Activated naive CD4-positive, alpha-beta T cell treated with anti-CD3 and anti-CD28 coated beads for 36 hours (primary cell): ENCODE results near the gene ZBTB3. TPM values are rescaled to one million over a fixed set of nuclear protein-coding genes. Genes with fewer than 3 reads are reported as not detected.

Source experiments
- CTCF ChIA-PET: fragments of 350-600 bp; sonication (Branson Sonifier 250); formaldehyde crosslinking; loops from one replicate; lab custom pipeline; 2021; ENCODE audit warnings: antibody characterized with exemption; lab: Charles Lee
- DNase-seq: peaks from one replicate; pipeline ENCODE4 v3.0.0-alpha.2; 2020
- H3K27ac Mint-ChIP-seq: one replicate; pipeline ENCODE4 v1.8.0; 2021; ENCODE audit warnings: mild to moderate bottlenecking, mixed read lengths
- H3K27me3 Mint-ChIP-seq: one replicate; pipeline ENCODE4 v1.8.0; 2021; ENCODE audit warnings: low read depth, mixed read lengths
- H3K36me3 Mint-ChIP-seq: one replicate; pipeline ENCODE4 v1.8.0; 2021; ENCODE audit warnings: low read depth, mixed read lengths
- H3K4me1 Mint-ChIP-seq: one replicate; pipeline ENCODE4 v1.8.0; 2021; ENCODE audit warnings: low read depth, mixed read lengths
- H3K4me3 Mint-ChIP-seq: one replicate; pipeline ENCODE4 v1.8.0; 2021; ENCODE audit warnings: mild to moderate bottlenecking, moderate library complexity, mixed read lengths
- H3K9me3 Mint-ChIP-seq: one replicate; pipeline ENCODE4 v1.8.0; 2021; ENCODE audit warnings: mixed read lengths
- intact Hi-C: fragments of 100-400 bp; cut with micrococcal nuclease; formaldehyde crosslinking; loops from one replicate; pipeline ENCODE4 v1.15.1; 2023
- total RNA-seq, 2 experiments: library from RNA; stranded (reverse); gene quantifications; one replicate each; pipeline ENCODE4 v1.2.3, GENCODE V29; 2021

The ZBTB3 gene
- total RNA-seq, 2 experiments from 2014 or later = 12.1 to 13.5 TPM

GRCh38 chr11:62726915-62727164, 27.1 kb downstream of the ZBTB3 start:
- H3K4me1 Mint-ChIP-seq = peaks cover 49% of the 10 kb centered on the region
- H3K4me3 Mint-ChIP-seq = peak overlapping the region; percentile 90
- no peak for DNase-seq
- intact Hi-C loops = loop anchor here (1.0 to 2.0 kb wide), 14 partner anchors 14 to 154 kb away; partner anchors contain the start of genes INTS5, POLR2G, TUT1 and UBXN1
- no peaks in the 10 kb centered on the region for H3K27me3 Mint-ChIP-seq
- H3K36me3 Mint-ChIP-seq = peaks cover 55% of the 10 kb centered on the region
- H3K27ac Mint-ChIP-seq = peak overlapping the region; percentile 99
- H3K9me3 Mint-ChIP-seq = no peaks in the 10 kb centered on the region
- CTCF ChIA-PET = interaction anchor here (0.6 to 1.3 kb wide), 8 partner anchors 27 to 155 kb away, joined by 3 to 6 read pairs (median 3); partner anchors contain the start of genes POLR2G and ZBTB3

- Mint-ChIP-seq H3K4me1 (peaks cover 50% of the 10 kb centered on the region), H3K4me3 (peak overlapping the region; percentile 90), H3K27ac (peak overlapping the region; percentile 99), H3K27me3 (no peaks in the 10 kb centered on the region), H3K36me3 (peaks cover 59% of the 10 kb centered on the region), H3K9me3 (no peaks in the 10 kb centered on the region)
- CTCF ChIA-PET = interaction anchor here (0.8 to 1.3 kb wide), 6 partner anchors 27 to 155 kb away, joined by 3 to 6 read pairs (median 3); partner anchors contain the start of gene ZBTB3
- DNase-seq = peak; percentile 31
- intact Hi-C loops = loop anchor here (1.0 to 2.0 kb wide), 4 partner anchors 13 to 74 kb away; partner anchors contain the start of genes INTS5, UBXN1 and UQCC3
Observed at GRCh38 chr11:62726156-62726914, 27.6 kb downstream of the ZBTB3 start.

- Mint-ChIP-seq H3K27me3 (no peaks in the 10 kb centered on the region), H3K36me3 (peaks cover 61% of the 10 kb centered on the region), H3K27ac (peak overlapping the region; percentile 99), H3K4me1 (peaks cover 48% of the 10 kb centered on the region), H3K4me3 (peak overlapping the region; percentile 90), H3K9me3 (no peaks in the 10 kb centered on the region)
- intact Hi-C loops = loop anchor here (1.0 to 2.0 kb wide), 4 partner anchors 12 to 73 kb away; partner anchors contain the start of genes INTS5, UBXN1 and UQCC3
- DNase-seq = no peak
- CTCF ChIA-PET = interaction anchor here (0.6 to 1.0 kb wide), 2 partner anchors 132 to 941 kb away, joined by 3 to 4 read pairs; no protein-coding TSS in a partner anchor
Observed at GRCh38 chr11:62725646-62726045, 28.3 kb downstream of the ZBTB3 start.

GRCh38 chr11:62724171-62724570, 29.8 kb downstream of the ZBTB3 start:
- CTCF ChIA-PET = interaction anchor here (0.7 kb wide), 1 partner anchor 62 kb away, joined by 3 read pairs; no protein-coding TSS in a partner anchor
- Mint-ChIP-seq H3K4me1 (peaks cover 45% of the 10 kb centered on the region), H3K36me3 (peaks cover 72% of the 10 kb centered on the region), H3K4me3 (peak overlapping the region; percentile 90), H3K27me3 (no peaks in the 10 kb centered on the region), H3K27ac (peak overlapping the region; percentile 11), H3K9me3 (no peaks in the 10 kb centered on the region)
- no peak for DNase-seq
- intact Hi-C loops = no loop called here

- no peaks in the 10 kb centered on the region for H3K27me3 Mint-ChIP-seq
- intact Hi-C loops = no loop called here
- no peak overlapping the region for H3K27ac Mint-ChIP-seq
- CTCF ChIA-PET = no interaction called here
- peaks cover 78% of the 10 kb centered on the region for H3K36me3 Mint-ChIP-seq
- no peaks in the 10 kb centered on the region for H3K9me3 Mint-ChIP-seq
- H3K4me1 Mint-ChIP-seq = peaks cover 49% of the 10 kb centered on the region
- no peak overlapping the region for H3K4me3 Mint-ChIP-seq
- DNase-seq = no peak
Observed at GRCh38 chr11:62721994-62722393, 32.0 kb downstream of the ZBTB3 start.

GRCh38 chr11:62719302-62719978, 34.5 kb downstream of the ZBTB3 start:
- H3K9me3 Mint-ChIP-seq = no peaks in the 10 kb centered on the region
- H3K4me1 Mint-ChIP-seq = peaks cover 48% of the 10 kb centered on the region
- no peak for DNase-seq
- peak overlapping the region; percentile 28 for H3K27ac Mint-ChIP-seq
- intact Hi-C loops = no loop called here
- no peak overlapping the region for H3K4me3 Mint-ChIP-seq
- CTCF ChIA-PET = no interaction called here
- H3K27me3 Mint-ChIP-seq = no peaks in the 10 kb centered on the region
- peaks cover 75% of the 10 kb centered on the region for H3K36me3 Mint-ChIP-seq

- H3K9me3 Mint-ChIP-seq = no peaks in the 10 kb centered on the region
- H3K4me1 Mint-ChIP-seq = peaks cover 49% of the 10 kb centered on the region
- CTCF ChIA-PET = interaction anchor here (0.6 to 1.4 kb wide), 2 partner anchors 52 to 69 kb away, joined by 3 to 4 read pairs; no protein-coding TSS in a partner anchor
- no peak overlapping the region for H3K27ac Mint-ChIP-seq
- H3K27me3 Mint-ChIP-seq = no peaks in the 10 kb centered on the region
- no peak overlapping the region for H3K4me3 Mint-ChIP-seq
- intact Hi-C loops = no loop called here
- DNase-seq = no peak
- peaks cover 64% of the 10 kb centered on the region for H3K36me3 Mint-ChIP-seq
Observed at GRCh38 chr11:62716816-62717215, 37.1 kb downstream of the ZBTB3 start.

GRCh38 chr11:62716206-62716605, 37.8 kb downstream of the ZBTB3 start:
- H3K27me3 Mint-ChIP-seq = no peaks in the 10 kb centered on the region
- CTCF ChIA-PET = interaction anchor here (1.4 kb wide), 1 partner anchor 70 kb away, joined by 3 read pairs; no protein-coding TSS in a partner anchor

GRCh38 chr11:62715150-62716130, 38.5 kb downstream of the ZBTB3 start:
- no peak for DNase-seq
- Mint-ChIP-seq H3K27ac (peak overlapping the region; percentile 0), H3K4me1 (peaks cover 47% of the 10 kb centered on the region), H3K27me3 (no peaks in the 10 kb centered on the region), H3K4me3 (no peak overlapping the region), H3K9me3 (no peaks in the 10 kb centered on the region), H3K36me3 (peaks cover 57% of the 10 kb centered on the region)
- CTCF ChIA-PET = no interaction called here
- intact Hi-C loops = no loop called here

More at GRCh38 chr11:62716206-62716605, 37.8 kb downstream of the ZBTB3 start:
- intact Hi-C loops = no loop called here
- Mint-ChIP-seq H3K27ac (peak overlapping the region; percentile 1), H3K9me3 (no peaks in the 10 kb centered on the region), H3K4me1 (peaks cover 46% of the 10 kb centered on the region), H3K36me3 (peaks cover 59% of the 10 kb centered on the region), H3K4me3 (no peak overlapping the region)
- no peak for DNase-seq

GRCh38 chr11:62713343-62713742, 40.6 kb downstream of the ZBTB3 start:
- no peak overlapping the region for H3K4me3 Mint-ChIP-seq
- no peak for DNase-seq
- H3K36me3 Mint-ChIP-seq = peaks cover 56% of the 10 kb centered on the region
- no peaks in the 10 kb centered on the region for H3K9me3 Mint-ChIP-seq
- intact Hi-C loops = loop anchor here (1.0 kb wide), 1 partner anchor 13 kb away; no protein-coding TSS in a partner anchor
- peak overlapping the region; percentile 90 for H3K27ac Mint-ChIP-seq
- H3K4me1 Mint-ChIP-seq = peaks cover 54% of the 10 kb centered on the region
- CTCF ChIA-PET = no interaction called here
- no peaks in the 10 kb centered on the region for H3K27me3 Mint-ChIP-seq

GRCh38 chr11:62712861-62713260, 41.1 kb downstream of the ZBTB3 start:
- peaks cover 51% of the 10 kb centered on the region for H3K36me3 Mint-ChIP-seq
- intact Hi-C loops = loop anchor here (1.0 kb wide), 1 partner anchor 13 kb away; no protein-coding TSS in a partner anchor
- H3K4me3 Mint-ChIP-seq = peak overlapping the region; percentile 11
- H3K9me3 Mint-ChIP-seq = no peaks in the 10 kb centered on the region
- CTCF ChIA-PET = no interaction called here
- no peak for DNase-seq
- H3K27me3 Mint-ChIP-seq = no peaks in the 10 kb centered on the region
- H3K27ac Mint-ChIP-seq = peak overlapping the region; percentile 90
- peaks cover 55% of the 10 kb centered on the region for H3K4me1 Mint-ChIP-seq
